ENCODE results near the gene TEDC2. TPM values are rescaled to one million over a fixed set of nuclear protein-coding genes. Genes with fewer than 3 reads are reported as not detected.

TEDC2 gene
- total and polyA plus RNA-seq, 2 of the 8 experiments (the other 6 are each of a cell fraction or from before 2014, with no cell fraction given): 54.6 to 55.6 TPM

- FAIRE-seq: no peak
- CTCF ChIA-PET (ENCODE audit: partially characterized antibody): interaction anchor here (0.6 to 1.5 kb wide), 11 partner anchors 9 to 188 kb away, joined by 3 to 5 read pairs (median 3); partner anchors contain the start of gene ABCA3
- H3K27ac ChIP-seq (ENCODE audit: low read depth, low read length): peak within 1 kb of the TSS; percentile 43; the same call in 1 of the 2 replicates
- TF ChIP-seq TAF1 (IDR thresholded peaks at IDR 0.05; ENCODE audit: low read depth, low read length) (peak; percentile 80), BCL11A (IDR thresholded peaks at IDR 0.05; ENCODE audit: low read depth in 2 of 2, low read length in 2 of 2) (no peak), NRF1 (IDR thresholded peaks at IDR 0.05; ENCODE audit: low read depth, low read length) (peak; percentile 55), BRCA1 (IDR thresholded peaks at IDR 0.05; ENCODE audit: low read depth, low read length) (no peak), TEAD4 (IDR thresholded peaks at IDR 0.05; ENCODE audit: low read depth, low read length) (no peak), HDAC6 (IDR thresholded peaks at IDR 0.05; ENCODE audit: low read depth, low read length) (no peak), NANOG (IDR thresholded peaks at IDR 0.05; ENCODE audit: insufficient read depth, low read depth, low read length, poor library complexity, severe bottlenecking) (no peak), SP2 (IDR thresholded peaks at IDR 0.05; ENCODE audit: low read length) (peak; percentile 35; the same call in 1 of the 2 replicates), KDM4A (IDR thresholded peaks at IDR 0.05; ENCODE audit: low read depth, low read length, severe bottlenecking) (peak; percentile 83), RAD21 (IDR thresholded peaks at IDR 0.05 in 1 of 2, conservative IDR thresholded peaks at IDR 0.05 in 1 of 2; ENCODE audit: low read depth in 2 of 2, low read length in 2 of 2) (no peak; a peak in 1 of 4 replicates), YY1 (IDR thresholded peaks at IDR 0.05; ENCODE audit: low read depth, low read length) (no peak)
Observed at GRCh38 chr16:2429034-2429770, 30.7 kb upstream of the TEDC2 start, which contains the start of gene CCNF. CCNF (plus strand) TSS chr16:2429447; CDS start chr16:2429482, 35 bp downstream.

More at GRCh38 chr16:2429034-2429770, 30.7 kb upstream of the TEDC2 start, which contains the start of gene CCNF:
- Histone ChIP-seq H4K5ac (ENCODE audit: insufficient read length, low read depth, low read length) (peak within 1 kb of the TSS; percentile 76), H3K4me1 (replicated peaks in 1 of 4; ENCODE audit: control insufficient read depth in 3 of 4, insufficient read depth in 4 of 4, low read length in 3 of 4) (peaks cover 0 to 13% (median 6%) of the 10 kb centered on the region in 4 experiments; a peak in 5 of 7 replicates), H2BK20ac (ENCODE audit: low read length) (no peak within 1 kb of the TSS), H2BK120ac (replicated peaks; ENCODE audit: low read depth, low read length) (peak within 1 kb of the TSS; percentile 69), H3K23ac (ENCODE audit: insufficient read length) (no peak within 1 kb of the TSS), H3K4me2 (ENCODE audit: insufficient read depth in 1 of 2, low read depth in 2 of 2, low read length in 2 of 2) (peak within 1 kb of the TSS; percentile 51 to 98), H3K14ac (ENCODE audit: insufficient read length) (no peak within 1 kb of the TSS), H3K9me3 (ENCODE audit: insufficient read depth in 2 of 2, low read depth in 1 of 2, low read length in 1 of 2) (no peaks in the 10 kb centered on the region), H4K91ac (replicated peaks; ENCODE audit: insufficient read length, low read length) (peak within 1 kb of the TSS; percentile 95), H3K4ac (replicated peaks; ENCODE audit: insufficient read length, low read depth, low read length) (no peak within 1 kb of the TSS), H3K79me2 (ENCODE audit: control insufficient read depth in 1 of 2, insufficient read depth in 2 of 2, low read length in 2 of 2) (peaks cover 0 to 15% of the 10 kb centered on the region in 2 experiments; a peak in 2 of 4 replicates), H2BK12ac (ENCODE audit: low read depth, low read length) (peak within 1 kb of the TSS; percentile 80; the same call in 1 of the 2 replicates), H2BK15ac (ENCODE audit: low read length) (peak within 1 kb of the TSS; percentile 61; the same call in 1 of the 2 replicates), H3K79me1 (ENCODE audit: low read depth, low read length) (0 out of 2 replicates have a peak, but pooled peaks cover 6% of the 10 kb centered on the region), H3K4me3 (ENCODE audit: extremely low read depth in 1 of 4, insufficient read depth in 2 of 4, low read depth in 3 of 4, low read length in 4 of 4) (peak within 1 kb of the TSS; percentile 75 to 99 (median 83)), H3K36me3 (ENCODE audit: control insufficient read depth in 2 of 4, insufficient read depth in 4 of 4, low read length in 3 of 4) (peaks cover 12 to 23% (median 19%) of the 10 kb centered on the region in 4 experiments), H3K27me3 (replicated peaks in 1 of 4; ENCODE audit: control insufficient read depth in 3 of 4, extremely low read depth in 1 of 4, insufficient read depth in 3 of 4, low read length in 3 of 4) (peaks cover 0 to 9% (median 2%) of the 10 kb centered on the region in 4 experiments; a peak in 2 of 7 replicates), H3K56ac (replicated peaks; ENCODE audit: insufficient read length, low read depth, low read length) (peak within 1 kb of the TSS; percentile 87), H2AK5ac (ENCODE audit: low read depth, low read length) (no peak within 1 kb of the TSS), H2AFZ (ENCODE audit: low read length) (peak within 1 kb of the TSS; percentile 85; the same call in 1 of the 2 replicates), H3K18ac (ENCODE audit: extremely low read depth, low read length) (peak within 1 kb of the TSS; percentile 96), H3K23me2 (ENCODE audit: low read depth, low read length) (peaks cover 12% of the 10 kb centered on the region; the same call in 1 of the 2 replicates), H4K8ac (ENCODE audit: extremely low read depth, insufficient read depth, low read length) (peak within 1 kb of the TSS; percentile 91), H3K9ac (replicated peaks in 1 of 4; ENCODE audit: extremely low read depth in 1 of 4, low read depth in 3 of 4, low read length in 3 of 4) (peak within 1 kb of the TSS; percentile 59 to 87 (median 74)), H2BK5ac (ENCODE audit: low read depth, low read length) (peak within 1 kb of the TSS; percentile 78; the same call in 1 of the 2 replicates), H4K20me1 (replicated peaks in 1 of 2; ENCODE audit: control insufficient read depth in 1 of 2, insufficient read depth in 2 of 2, low read length in 2 of 2) (peaks cover 8 to 11% of the 10 kb centered on the region in 2 experiments)
- peak; percentile 91 to 99 for DNase-seq (ENCODE audit: low read depth in 1 of 2, low spot score in 2 of 2)
- 1% methylated on average over 33 of the region's 103 CpGs; no CpG with 5 or more reads in 1 of the 2 experiments for WGBS, 2 experiments (ENCODE audit: extremely low coverage in 1 of 2, insufficient coverage in 1 of 2, insufficient read length in 1 of 2, insufficient replicate concordance in 2 of 2, low coverage in 1 of 2, low lambda C conversion rate in 2 of 2, missing lambda C conversion rate in 1 of 2)
- POLR2A ChIA-PET (ENCODE audit: partially characterized antibody): interaction anchor here (0.9 to 2.2 kb wide), 12 partner anchors 9 to 178 kb away, joined by 3 to 9 read pairs (median 4); partner anchors contain the start of gene ECI1
